Gastrocnemius medialis (tissue), 4 donors: Measurements from ENCODE around the gene APOL4. TPM values are rescaled to one million over a fixed set of nuclear protein-coding genes. Genes with fewer than 3 reads are reported as not detected.
"Not testable (repeated sequence)": the region's sequence is repeated elsewhere in the genome, so short reads cannot be mapped to it uniquely, and the experiment has no call there.

Source experiments
- ATAC-seq, 2 donors: fragments of 150-250 bp; one replicate each; pipeline ENCODE4 v1.9.1; 2016
- DNase-seq, 2 donors: peaks; one replicate each; pipeline ENCODE4 v3.0.0-alpha.2; 2019
- H3K27ac ChIP-seq, 4 donors: fragments of 200-600 bp; sonication (generic); 1 replicate in 1 of 4; 2 replicates in 3 of 4; pipeline ENCODE4 v1.5.1; 2016 to 2018; ENCODE audit warnings: mild to moderate bottlenecking in 2 of 4, moderate library complexity in 1 of 4
- H3K27me3 ChIP-seq, 3 donors: fragments of 200-600 bp; sonication (generic) in 2 of 3; 1 replicate in 1 of 3; 2 replicates in 2 of 3; pipeline versions ENCODE4 v1.5.1 to v1.6.0; 2016 to 2019; ENCODE audit warnings: mild to moderate bottlenecking in 1 of 3, moderate library complexity in 1 of 3
- H3K36me3 ChIP-seq, 2 donors: fragments of 200-600 bp; sonication (generic) in 1 of 2; one replicate each; pipeline ENCODE4 v1.5.1; 2017 to 2018
- H3K4me1 ChIP-seq, 2 donors: fragments of 200-600 bp; sonication (generic) in 1 of 2; one replicate each; pipeline ENCODE4 v1.5.1; 2016 to 2017; ENCODE audit warnings: mild to moderate bottlenecking in 2 of 2
- H3K4me3 ChIP-seq, 4 donors: fragments of 200-600 bp; sonication (generic) in 3 of 4; 1 replicate in 1 of 4; 2 replicates in 3 of 4; pipeline ENCODE4 v1.5.1; 2016 to 2019; ENCODE audit warnings: mild to moderate bottlenecking in 2 of 4
- H3K9me3 ChIP-seq, 3 donors: fragments of 200-600 bp; sonication (generic) in 2 of 3; 1 replicate in 1 of 3; 2 replicates in 2 of 3; pipeline ENCODE4 v1.5.1; 2016 to 2019
- POLR2A ChIP-seq, 2 donors: fragments of 450-650 bp; IDR thresholded peaks; one replicate each; pipeline ENCODE4 v1.6.1; 2017; ENCODE audit warnings: antibody characterized with exemption in 2 of 2, mild to moderate bottlenecking in 2 of 2, moderate library complexity in 2 of 2
- in situ Hi-C, 4 donors: fragments of 200-750 bp; cut with MboI; loops; one replicate each; pipeline versions ENCODE4 v1.15.0 to v1.8.0; 2017; ENCODE audit warnings: low sequenced_read_pairs in 4 of 4
- intact Hi-C: fragments of 100-400 bp; cut with DNase I; formaldehyde crosslinking; loops from one replicate; pipeline ENCODE4 v1.15.1; 2023; ENCODE audit warnings: low total_unique reads
- total RNA-seq, 4 donors: library from RNA; depleted of rRNA; stranded (reverse); fragments of >200 nt; gene quantifications; one replicate each; pipeline versions ENCODE4 v1.1.0 to v1.2.3, GENCODE V29; 2016
- TF ChIP-seq, protein P1 (sequence below), 5 experiments: fragments of 450-650 bp in 3 of 5; fragments of 200-600 bp in 2 of 5; sonication (generic) in 2 of 5; IDR thresholded peaks in 4 of 5; conservative IDR thresholded peaks in 1 of 5; 1 replicate in 4 of 5; 2 replicates in 1 of 5; pipeline ENCODE4 v1.5.1; 2016 to 2019; ENCODE audit warnings: antibody characterized with exemption in 5 of 5, mild to moderate bottlenecking in 3 of 5, moderate library complexity in 3 of 5

APOL4 gene
- total RNA-seq, 4 donors from 2014 or later = 1.5 to 2.3 (median 2.0) TPM; not detected in 1

DNA sequence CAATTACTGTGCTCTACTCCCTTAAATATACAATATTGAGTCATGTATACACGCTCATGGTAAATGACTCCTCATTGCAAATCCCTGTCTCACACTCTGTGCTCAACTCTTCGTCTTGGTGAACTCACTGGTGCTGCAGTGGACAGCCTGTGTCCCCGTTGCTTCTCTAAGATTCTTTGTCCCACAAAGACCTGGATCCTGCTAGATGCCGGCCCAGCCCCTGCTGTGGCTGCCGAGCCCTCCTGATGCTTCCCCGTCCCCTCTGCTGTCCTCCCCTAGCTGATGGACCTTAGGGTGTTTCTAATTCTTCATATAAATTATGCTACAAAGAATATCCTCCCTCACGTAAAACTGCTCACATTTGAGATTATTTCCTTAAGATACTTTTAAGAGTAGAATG, 32.2 kb upstream of the APOL4 start:
- Histone ChIP-seq H3K9me3 (no peaks in the 10 kb centered on the region), H3K36me3 (peaks cover 0 to 50% of the 10 kb centered on the region in 2 donors), H3K4me1 (peaks cover 24 to 36% of the 10 kb centered on the region in 2 donors), H3K27ac (no peak overlapping the region), H3K27me3 (no peaks in the 10 kb centered on the region), H3K4me3 (no peak overlapping the region)
- TF ChIP-seq, protein P1, sequence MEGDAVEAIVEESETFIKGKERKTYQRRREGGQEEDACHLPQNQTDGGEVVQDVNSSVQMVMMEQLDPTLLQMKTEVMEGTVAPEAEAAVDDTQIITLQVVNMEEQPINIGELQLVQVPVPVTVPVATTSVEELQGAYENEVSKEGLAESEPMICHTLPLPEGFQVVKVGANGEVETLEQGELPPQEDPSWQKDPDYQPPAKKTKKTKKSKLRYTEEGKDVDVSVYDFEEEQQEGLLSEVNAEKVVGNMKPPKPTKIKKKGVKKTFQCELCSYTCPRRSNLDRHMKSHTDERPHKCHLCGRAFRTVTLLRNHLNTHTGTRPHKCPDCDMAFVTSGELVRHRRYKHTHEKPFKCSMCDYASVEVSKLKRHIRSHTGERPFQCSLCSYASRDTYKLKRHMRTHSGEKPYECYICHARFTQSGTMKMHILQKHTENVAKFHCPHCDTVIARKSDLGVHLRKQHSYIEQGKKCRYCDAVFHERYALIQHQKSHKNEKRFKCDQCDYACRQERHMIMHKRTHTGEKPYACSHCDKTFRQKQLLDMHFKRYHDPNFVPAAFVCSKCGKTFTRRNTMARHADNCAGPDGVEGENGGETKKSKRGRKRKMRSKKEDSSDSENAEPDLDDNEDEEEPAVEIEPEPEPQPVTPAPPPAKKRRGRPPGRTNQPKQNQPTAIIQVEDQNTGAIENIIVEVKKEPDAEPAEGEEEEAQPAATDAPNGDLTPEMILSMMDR (IDR thresholded peaks at IDR 0.05 in 4 of 5, conservative IDR thresholded peaks at IDR 0.05 in 1 of 5) = no peak
- no peak for TF ChIP-seq POLR2A (IDR thresholded peaks at IDR 0.05)
- DNase-seq = no peak
- in situ Hi-C loops (loop anchor here in 1 of 4 donors (10.0 kb wide), 1 partner anchor 89 kb away; no protein-coding TSS in a partner anchor), intact Hi-C loops (no loop called here)
- no peak for ATAC-seq

GRCh38 chr22:36232715-36233401, 31.2 kb upstream of the APOL4 start:
- H3K4me1 ChIP-seq = peaks cover 16 to 29% of the 10 kb centered on the region in 2 donors
- no peak for DNase-seq
- TF ChIP-seq, protein P1 (IDR thresholded peaks at IDR 0.05 in 4 of 5, conservative IDR thresholded peaks at IDR 0.05 in 1 of 5) = no peak
- no peak for TF ChIP-seq POLR2A (IDR thresholded peaks at IDR 0.05)
- H3K27ac ChIP-seq = no peak overlapping the region
- intact Hi-C loops (no loop called here), in situ Hi-C loops (loop anchor here in 1 of 4 donors (10.0 kb wide), 1 partner anchor 88 kb away; no protein-coding TSS in a partner anchor)
- ATAC-seq = no peak
- H3K9me3 ChIP-seq = no peaks in the 10 kb centered on the region
- no peak overlapping the region for H3K4me3 ChIP-seq
- H3K27me3 ChIP-seq = no peaks in the 10 kb centered on the region
- peaks cover 0 to 58% of the 10 kb centered on the region in 2 donors for H3K36me3 ChIP-seq

GRCh38 chr22:36231051-36231450, 29.4 kb upstream of the APOL4 start:
- H3K27me3 ChIP-seq, H3K9me3 ChIP-seq, H3K27ac ChIP-seq, ATAC-seq, H3K4me3 ChIP-seq, intact Hi-C loops, DNase-seq: not testable (repeated sequence)
- Histone ChIP-seq H3K36me3 (peaks cover 0 to 54% of the 10 kb centered on the region in 2 donors), H3K4me1 (peaks cover 7 to 18% of the 10 kb centered on the region in 2 donors)
- in situ Hi-C loops = loop anchor here in 1 of 4 donors (10.0 kb wide), 1 partner anchor 86 kb away; no protein-coding TSS in a partner anchor

DNA sequence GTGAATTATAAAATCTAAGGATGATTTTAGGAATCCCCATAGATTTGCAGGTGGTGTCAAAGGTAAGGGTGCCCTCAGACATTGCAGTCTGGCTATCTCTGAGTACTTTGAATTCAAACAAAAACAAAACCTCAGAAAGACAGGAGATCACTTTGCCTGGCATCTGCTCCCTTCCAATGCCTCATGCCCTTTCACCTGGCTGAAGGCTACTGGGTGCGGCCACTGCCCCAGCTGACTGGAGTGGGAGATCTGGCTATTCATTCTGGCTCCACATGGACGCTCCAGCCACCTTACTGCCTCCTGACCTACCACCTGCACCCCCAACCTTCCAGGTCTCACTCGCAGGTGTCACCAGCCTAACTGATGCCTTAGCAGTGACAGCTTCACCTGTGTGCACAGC, 28.0 kb upstream of the APOL4 start:
- H3K9me3 ChIP-seq, ATAC-seq, H3K4me3 ChIP-seq, H3K27ac ChIP-seq, intact Hi-C loops, H3K4me1 ChIP-seq, H3K27me3 ChIP-seq, DNase-seq: not testable (repeated sequence)
- peaks cover 0 to 51% of the 10 kb centered on the region in 2 donors for H3K36me3 ChIP-seq
- in situ Hi-C loops = loop anchor here in 1 of 4 donors (10.0 kb wide), 1 partner anchor 85 kb away; no protein-coding TSS in a partner anchor

DNA sequence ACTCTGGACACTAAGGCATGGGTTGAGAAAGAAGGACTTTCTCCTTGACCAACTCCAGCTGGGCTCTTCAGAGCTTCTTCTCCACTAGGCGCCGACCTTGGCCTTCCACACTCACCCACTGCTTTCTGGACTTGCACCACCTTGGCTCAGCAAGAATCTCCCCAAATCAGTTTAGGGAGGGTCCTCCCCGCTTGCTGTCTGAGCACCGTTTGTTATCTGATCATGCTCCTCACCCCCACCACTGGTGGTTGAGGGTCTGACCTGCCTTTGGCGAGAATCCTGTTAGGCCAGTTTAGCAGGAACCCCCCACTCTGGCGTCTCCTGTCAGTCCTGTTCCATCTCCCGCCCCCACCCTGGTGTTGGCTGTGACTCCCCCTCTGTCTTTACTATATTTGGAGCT, 27.3 kb upstream of the APOL4 start:
- ATAC-seq (no peak), DNase-seq (no peak)
- TF ChIP-seq POLR2A (IDR thresholded peaks at IDR 0.05) = no peak
- TF ChIP-seq, protein P1 (IDR thresholded peaks at IDR 0.05 in 4 of 5, conservative IDR thresholded peaks at IDR 0.05 in 1 of 5) = no peak
- H3K27me3 ChIP-seq = no peaks in the 10 kb centered on the region
- H3K27ac ChIP-seq = no peak overlapping the region
- H3K36me3 ChIP-seq = peaks cover 0 to 51% of the 10 kb centered on the region in 2 donors
- in situ Hi-C loops (no loop called here), intact Hi-C loops (no loop called here)
- H3K4me3 ChIP-seq = no peak overlapping the region
- peaks cover 9 to 12% of the 10 kb centered on the region in 2 donors for H3K4me1 ChIP-seq
- no peaks in the 10 kb centered on the region for H3K9me3 ChIP-seq

DNA sequence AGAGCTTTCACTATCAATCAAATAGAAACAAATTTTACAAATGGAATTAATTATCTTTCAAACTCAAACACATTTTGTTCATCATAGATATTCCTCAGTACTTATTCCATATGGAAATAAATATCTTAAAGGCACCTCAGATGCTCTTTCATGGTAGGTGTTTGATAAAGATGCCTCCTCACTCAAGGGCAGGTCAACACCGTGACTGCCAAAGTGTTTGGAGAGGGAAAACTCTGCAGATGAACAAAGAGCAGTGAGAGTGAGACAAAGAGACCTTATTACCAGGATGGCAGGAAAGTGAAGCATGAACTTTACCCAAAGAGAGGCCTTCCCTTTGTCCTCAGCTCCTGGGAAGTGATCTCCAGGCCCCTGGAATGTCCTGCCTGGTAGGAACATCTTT, 26.8 kb upstream of the APOL4 start:
- intact Hi-C loops, DNase-seq, H3K4me3 ChIP-seq, in situ Hi-C loops, ATAC-seq, H3K27me3 ChIP-seq, H3K9me3 ChIP-seq: not testable (repeated sequence)
- Histone ChIP-seq H3K4me1 (peaks cover 15 to 17% of the 10 kb centered on the region in 2 donors), H3K36me3 (peaks cover 0 to 49% of the 10 kb centered on the region in 2 donors), H3K27ac (peak overlapping the region in 1 of 4 donors; percentile 55)
